Epithelial cell of proximal tubule (primary cell): ENCODE data around the gene DIRAS1. TPM values are rescaled to one million over a fixed set of nuclear protein-coding genes. Genes with fewer than 3 reads are reported as not detected.

ENCODE experiments used
- DNase-seq: peaks from one replicate; pipeline ENCODE4 v3.0.0-alpha.2; 2011; ENCODE audit warnings: low read depth
- H3K4me3 ChIP-seq: 2 replicates; pipeline ENCODE4 v1.5.1; 2011; ENCODE audit warnings: low read depth, mild to moderate bottlenecking, low read length
- total RNA-seq: library from RNA; depleted of rRNA; stranded (reverse); fragments of >200 nt; gene quantifications from 2 replicates; pipeline ENCODE4 v1.2.3, GENCODE V29; 2015
- TF ChIP-seq, protein P1 (sequence below): conservative IDR thresholded peaks from 2 replicates; pipeline ENCODE4 v1.5.1; 2012; ENCODE audit warnings: low read depth, mild to moderate bottlenecking, low read length

The DIRAS1 gene
- total RNA-seq, 1 donor from 2014 or later = not detected

DNA sequence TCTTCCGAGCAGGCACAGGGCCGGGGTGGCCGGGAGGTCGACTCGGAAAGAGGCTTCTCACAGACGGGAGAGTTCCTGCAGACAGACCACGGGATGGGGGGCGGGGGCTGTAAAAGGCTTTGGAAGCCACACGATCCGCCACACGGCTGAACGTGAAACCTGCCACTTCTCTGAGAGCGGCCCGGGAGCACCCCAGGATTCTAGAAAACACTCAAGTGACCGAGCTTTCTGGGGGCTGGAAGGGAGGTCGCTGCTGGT, 34.2 kb upstream of the DIRAS1 start:
- no peak overlapping the region for H3K4me3 ChIP-seq
- TF ChIP-seq, protein P1, sequence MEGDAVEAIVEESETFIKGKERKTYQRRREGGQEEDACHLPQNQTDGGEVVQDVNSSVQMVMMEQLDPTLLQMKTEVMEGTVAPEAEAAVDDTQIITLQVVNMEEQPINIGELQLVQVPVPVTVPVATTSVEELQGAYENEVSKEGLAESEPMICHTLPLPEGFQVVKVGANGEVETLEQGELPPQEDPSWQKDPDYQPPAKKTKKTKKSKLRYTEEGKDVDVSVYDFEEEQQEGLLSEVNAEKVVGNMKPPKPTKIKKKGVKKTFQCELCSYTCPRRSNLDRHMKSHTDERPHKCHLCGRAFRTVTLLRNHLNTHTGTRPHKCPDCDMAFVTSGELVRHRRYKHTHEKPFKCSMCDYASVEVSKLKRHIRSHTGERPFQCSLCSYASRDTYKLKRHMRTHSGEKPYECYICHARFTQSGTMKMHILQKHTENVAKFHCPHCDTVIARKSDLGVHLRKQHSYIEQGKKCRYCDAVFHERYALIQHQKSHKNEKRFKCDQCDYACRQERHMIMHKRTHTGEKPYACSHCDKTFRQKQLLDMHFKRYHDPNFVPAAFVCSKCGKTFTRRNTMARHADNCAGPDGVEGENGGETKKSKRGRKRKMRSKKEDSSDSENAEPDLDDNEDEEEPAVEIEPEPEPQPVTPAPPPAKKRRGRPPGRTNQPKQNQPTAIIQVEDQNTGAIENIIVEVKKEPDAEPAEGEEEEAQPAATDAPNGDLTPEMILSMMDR = no peak
- no peak for DNase-seq

DNA sequence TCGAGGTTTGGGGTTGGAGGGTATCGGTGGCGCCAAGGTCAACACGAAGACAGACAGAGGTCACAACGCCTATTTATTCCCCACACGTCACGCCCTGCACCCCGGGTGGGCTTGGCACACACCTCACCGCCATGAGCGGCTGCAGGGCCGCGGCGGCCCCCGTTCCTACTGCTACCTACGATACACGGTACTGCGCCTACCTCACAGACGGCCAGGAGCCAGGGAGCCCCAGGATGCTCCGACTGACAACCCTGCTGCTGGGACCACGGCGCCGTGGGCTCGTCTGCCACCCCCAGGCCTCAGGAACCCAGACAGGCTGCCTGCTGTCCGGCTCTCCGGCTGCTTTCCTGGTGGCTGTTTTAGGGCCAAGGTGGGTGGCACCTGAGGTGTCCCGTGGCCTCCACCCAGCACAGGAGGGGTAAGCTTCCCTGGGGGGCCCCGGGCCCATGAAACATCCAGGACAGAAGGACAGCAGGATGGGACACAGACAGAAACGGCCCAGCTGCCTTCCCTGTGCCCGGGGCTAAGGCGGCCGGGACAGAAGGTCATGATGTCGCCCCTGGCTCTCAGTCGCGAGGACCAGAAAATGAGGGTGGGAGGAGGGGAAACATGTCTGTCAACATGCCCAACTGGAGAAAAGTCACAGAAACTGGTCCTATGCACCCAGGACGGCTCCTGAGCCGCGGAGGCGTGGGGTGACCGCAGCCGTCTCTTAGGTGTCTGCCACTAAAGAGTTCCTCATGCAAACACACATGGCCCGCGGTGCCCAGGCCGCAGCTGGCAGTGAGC, 33.7 kb upstream of the DIRAS1 start:
- H3K4me3 ChIP-seq = no peak overlapping the region
- TF ChIP-seq, protein P1 = no peak
- no peak for DNase-seq

- no peak for DNase-seq
- TF ChIP-seq, protein P1 = no peak
- H3K4me3 ChIP-seq = no peak overlapping the region
Measured at GRCh38 chr19:2751438-2751830, 30.3 kb upstream of the DIRAS1 start.

GRCh38 chr19:2750808-2751437, 29.8 kb upstream of the DIRAS1 start:
- H3K4me3 ChIP-seq = no peak overlapping the region
- TF ChIP-seq, protein P1 = no peak
- DNase-seq = no peak

GRCh38 chr19:2747349-2747748, 26.2 kb upstream of the DIRAS1 start:
- TF ChIP-seq, protein P1 = no peak
- no peak overlapping the region for H3K4me3 ChIP-seq
- DNase-seq = no peak

DNA sequence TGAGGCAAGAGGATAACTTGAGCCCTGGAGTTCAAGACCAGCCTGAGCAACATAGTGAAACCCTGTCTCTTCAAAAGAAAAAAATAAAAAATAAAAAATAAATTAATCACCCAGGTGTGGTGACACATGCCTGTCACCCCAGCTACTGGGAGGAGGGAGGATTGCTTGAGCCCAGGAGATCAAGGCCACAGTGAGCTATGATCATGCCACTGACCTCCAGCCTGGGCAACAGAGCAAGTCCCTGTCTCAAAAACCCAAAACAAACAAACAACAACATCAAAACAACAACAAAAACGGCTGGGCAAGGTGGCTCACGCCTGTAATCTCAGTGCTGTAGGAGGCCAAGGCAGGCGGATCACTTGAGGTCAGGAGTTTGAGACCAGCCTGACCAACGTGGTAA, 22.9 kb upstream of the DIRAS1 start:
- TF ChIP-seq, protein P1 = no peak
- no peak overlapping the region for H3K4me3 ChIP-seq
- no peak for DNase-seq

GRCh38 chr19:2743099-2743498, 21.9 kb upstream of the DIRAS1 start:
- no peak overlapping the region for H3K4me3 ChIP-seq
- TF ChIP-seq, protein P1 = no peak
- DNase-seq = no peak
